HG03066 (cell line): ENCODE data around the gene KDF1.

Experiments
- ATAC-seq: cut with Tn5 transposase; IDR thresholded peaks from one replicate; pipeline ENCODE4 v1.9.1; 2021; ENCODE audit warnings: low read depth; ENCODE audit not compliant: unreplicated experiment

The KDF1 gene, protein sequence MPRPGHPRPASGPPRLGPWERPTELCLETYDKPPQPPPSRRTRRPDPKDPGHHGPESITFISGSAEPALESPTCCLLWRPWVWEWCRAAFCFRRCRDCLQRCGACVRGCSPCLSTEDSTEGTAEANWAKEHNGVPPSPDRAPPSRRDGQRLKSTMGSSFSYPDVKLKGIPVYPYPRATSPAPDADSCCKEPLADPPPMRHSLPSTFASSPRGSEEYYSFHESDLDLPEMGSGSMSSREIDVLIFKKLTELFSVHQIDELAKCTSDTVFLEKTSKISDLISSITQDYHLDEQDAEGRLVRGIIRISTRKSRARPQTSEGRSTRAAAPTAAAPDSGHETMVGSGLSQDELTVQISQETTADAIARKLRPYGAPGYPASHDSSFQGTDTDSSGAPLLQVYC

DNA sequence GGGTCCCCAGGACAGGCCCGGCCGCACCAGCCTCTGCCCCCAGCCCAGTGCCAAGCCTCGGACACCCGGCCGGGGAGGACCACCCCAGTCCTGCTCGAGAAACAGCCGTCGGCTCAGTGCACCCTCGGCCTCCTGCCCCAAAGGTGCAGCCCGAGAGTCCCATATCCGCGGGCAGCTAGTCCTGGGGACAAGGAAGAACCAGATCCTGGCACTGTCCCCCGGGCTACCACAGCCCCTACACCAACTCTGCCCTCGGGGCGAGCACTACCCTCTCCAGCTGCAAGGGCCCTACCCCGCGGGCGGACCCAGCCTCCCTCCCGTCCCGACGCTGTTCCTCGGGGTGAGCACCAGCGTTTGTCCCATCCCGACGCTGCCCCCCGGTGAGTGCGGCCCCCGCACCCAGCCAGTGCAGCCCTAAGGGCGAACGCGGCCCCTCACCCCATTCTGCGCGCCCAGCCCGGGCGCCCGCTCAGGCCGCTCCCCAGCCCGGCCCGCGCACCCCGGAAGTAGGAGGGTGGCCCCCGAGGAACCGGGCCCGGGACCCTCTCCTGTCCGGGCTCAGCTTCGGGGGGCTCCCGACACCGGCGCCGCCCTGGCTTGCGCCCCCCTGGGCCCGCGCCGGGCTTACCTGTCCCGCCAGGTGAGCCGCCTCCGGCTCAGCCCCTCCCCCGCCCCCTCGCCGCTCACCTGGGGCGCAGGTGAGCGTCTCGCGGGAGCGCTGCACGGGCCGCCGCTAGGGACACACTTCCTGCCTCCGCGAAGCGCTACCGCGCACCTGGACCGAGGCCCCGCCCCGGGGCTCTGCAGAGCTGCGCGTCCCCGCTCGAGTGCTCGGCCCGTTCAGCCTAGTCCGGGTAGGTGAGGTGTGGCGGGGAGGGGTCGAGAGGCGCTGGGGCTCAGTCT, at the start of gene KDF1:
Gene KDF1, minus strand, starts transcription at position 747 of the 903 bp plus-strand sequence. CDS start 8,088 bp downstream, outside the sequence.
- no peak for ATAC-seq

DNA sequence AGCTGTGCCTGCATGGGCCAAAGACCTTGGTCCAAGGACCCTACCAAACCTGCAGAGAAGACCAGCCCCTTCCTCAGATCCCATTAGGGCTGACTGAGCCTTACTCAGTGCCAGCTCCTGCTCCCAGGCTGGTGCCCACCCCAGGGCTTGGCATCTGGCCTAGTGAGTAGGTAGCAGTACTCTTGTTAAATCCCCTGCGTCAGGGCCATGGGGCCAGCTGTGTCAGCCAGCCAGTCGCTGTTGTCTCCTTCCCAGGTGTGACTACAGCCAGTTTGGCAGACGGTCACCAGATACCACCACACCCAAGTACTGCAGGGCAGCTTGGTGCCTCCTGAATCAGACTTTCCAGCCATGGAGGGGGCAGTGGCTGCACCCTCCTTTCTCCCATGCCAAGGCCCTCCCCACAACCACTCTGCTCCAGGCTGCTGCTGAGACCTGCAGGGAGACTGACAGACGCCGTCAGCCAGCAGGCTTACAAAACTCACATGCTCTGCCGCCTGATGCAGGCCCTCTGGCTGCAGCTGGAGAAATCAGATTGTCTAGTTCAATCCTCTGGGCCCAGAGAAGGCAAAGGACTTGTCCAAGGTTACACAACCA, 49.4 kb upstream of the KDF1 start:
- no peak for ATAC-seq

DNA sequence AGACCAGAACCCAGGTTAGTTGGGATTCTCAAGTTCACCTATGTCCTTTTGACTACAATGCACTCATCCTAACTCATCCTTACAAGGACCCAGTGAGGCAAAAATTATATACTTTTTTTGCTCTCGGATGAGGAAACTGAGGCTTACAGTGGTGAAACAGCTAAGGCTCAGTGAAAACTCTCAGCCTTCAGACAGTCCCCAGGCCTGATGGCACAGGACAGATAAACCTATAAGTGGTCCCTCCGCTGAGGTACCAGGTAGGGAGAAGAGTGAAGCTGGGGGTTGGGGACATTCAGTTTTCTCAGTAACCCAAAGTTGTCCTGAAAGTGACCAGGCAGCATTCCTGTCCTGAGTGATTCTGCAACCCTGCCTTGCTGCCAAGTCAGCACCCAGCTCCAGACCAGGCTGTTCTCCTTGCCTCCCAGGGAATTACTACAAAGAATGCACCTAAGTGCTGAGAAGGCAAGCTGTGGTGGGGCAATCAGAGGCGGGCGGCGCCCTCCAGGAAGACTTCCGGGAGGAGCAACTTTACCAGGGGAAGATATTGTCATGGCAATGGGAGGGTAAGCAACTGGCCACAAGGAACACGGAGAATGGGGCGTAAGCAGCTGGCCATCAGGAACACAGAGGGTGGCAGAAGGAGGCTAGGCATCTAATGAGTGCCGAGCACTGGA, 47.8 kb upstream of the KDF1 start:
- ATAC-seq = no peak

DNA sequence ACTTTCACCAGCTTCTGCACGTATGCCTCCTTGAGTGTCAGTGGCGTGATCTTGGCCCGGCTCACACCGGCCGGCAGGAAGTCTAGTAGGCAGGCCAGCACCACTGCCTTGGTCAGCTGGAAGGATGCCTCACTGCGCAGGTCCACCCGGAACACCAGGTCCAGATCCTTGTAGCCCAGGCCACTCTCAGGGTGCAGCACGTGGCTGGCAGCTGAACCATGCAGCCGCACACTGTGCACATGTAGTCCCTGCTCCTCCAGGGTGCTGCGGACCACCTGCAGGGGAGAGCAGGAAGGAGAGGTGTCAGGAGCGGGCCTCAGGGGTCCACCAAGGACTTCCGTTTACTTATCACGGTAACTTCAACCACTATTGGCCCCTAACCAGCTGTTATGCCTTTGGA, 46.4 kb upstream of the KDF1 start:
- no peak for ATAC-seq

DNA sequence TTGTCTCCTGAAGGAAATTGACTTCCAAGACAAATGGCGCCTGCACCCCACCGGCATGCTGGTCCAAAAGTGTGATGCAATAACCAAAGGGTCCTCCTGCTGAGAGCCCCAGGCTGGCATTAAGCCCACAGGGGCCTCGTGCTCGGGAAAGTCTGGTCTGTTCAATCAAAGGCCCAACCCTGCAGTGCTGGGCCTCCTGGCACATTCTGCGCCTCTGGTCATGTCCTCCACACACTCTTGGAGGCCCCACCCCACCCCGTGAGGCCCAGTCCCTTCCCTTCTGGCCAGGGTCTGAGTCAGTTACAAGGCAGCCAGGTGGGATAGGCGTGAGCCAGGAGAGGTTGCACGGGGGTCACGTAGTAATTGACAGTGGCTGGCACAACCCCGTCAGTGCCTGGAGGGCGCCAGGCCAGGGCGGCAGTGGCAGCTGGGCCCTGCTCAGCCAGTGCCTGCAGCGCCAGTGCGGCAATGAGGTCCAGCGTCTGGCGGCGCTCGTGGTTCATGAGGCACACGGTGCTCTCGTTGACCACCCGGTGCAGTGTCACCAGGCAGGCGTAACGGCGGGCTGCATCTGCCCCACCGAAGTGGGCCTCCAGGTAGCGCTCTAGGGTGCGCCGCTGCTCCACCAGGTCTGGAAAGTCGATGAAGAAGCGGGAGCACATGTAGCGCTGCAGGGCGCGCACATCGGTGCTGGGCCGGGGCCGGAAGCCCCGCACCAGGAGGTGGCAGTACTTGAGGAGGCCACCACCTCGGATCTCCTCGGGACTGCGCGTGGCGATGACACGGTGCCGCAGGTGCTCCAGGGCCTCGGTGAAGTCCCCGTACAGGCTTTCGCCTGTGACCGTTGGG, 45.6 kb upstream of the KDF1 start:
- no peak for ATAC-seq

DNA sequence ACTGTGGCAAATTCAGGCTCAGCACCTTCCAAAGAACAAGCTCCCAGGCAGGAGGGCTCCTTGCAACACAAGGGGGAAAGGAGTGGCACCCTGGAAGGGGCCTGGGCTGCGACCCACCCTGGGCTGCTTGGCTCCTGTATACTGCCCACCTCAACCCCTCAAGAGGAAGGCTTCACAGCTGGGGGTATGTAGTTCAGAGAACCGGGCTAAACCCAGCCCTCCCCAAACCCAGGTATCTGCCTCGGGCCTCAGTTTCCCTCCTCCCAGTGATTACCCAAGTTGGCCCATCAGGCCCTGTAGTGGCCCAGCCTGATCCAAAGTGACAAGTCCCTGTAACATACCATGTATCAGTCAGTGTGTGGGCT, 44.9 kb upstream of the KDF1 start:
- ATAC-seq = no peak

DNA sequence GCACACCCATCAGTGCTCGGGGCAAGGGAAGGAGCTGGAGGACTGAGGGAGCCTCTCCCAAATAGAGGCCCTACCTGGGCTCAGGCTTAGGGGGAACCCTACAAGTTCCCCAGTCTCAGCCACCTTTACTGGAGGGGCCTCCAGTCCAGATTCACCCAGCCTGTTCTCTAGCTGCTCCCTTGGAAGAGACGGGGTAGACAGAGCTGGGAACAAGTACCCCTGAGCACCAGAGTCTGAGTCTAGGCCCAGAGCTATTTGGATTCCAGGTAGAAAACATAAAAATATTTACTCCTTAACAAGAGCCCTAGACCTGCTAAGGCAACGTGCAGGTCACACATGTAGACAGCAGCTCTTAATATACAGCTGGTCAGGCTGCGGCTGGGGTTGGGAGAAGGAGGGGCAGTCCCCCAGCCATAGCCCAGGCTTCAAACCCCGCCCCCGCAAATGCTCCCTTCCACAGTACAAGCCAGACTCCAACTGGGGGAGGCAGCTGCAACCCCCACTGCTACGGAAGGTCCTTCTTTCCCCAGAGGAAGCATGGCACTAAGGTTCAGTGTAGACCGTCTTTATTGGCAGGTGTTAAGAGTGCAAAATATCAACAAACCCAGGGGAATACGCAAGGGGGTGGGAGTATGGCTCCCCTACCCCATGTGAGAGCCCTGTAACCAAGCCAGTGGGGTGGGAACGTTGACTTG, 44.4 kb upstream of the KDF1 start:
- ATAC-seq = no peak

DNA sequence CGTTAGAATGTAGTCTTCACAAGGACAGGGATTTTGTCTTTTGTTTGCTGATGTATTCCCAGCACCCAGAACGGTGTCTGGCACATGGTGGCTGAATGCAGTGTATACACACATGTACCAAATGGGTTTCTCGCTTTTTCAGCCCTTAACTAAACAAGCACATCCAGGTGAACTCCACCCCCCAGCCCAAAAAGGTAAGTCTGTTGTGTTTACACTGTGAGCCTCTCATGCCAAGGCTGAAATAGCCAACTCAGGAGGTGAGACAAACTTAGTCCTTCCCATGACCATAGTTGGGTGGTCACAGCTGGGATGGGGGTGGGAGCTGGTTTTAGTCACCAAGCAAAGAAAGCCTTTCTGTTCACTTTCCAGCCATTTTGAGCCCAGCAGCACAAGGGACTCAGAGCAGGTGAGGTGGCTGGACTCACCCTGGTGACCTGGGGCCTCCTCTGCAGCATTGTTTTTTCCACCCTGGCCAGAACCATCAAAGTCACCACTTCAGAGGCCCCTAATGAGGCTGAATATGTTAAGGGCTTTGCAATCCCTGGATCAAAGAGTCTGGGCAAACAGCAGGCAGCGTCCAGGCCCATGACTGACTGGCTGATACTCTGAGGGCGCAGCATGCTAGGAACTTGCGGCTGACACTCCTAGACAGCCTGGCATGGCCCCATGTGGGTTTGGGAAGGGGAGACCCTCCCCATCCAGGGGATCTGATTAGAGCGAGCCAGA, 43.6 kb upstream of the KDF1 start:
- no peak for ATAC-seq

DNA sequence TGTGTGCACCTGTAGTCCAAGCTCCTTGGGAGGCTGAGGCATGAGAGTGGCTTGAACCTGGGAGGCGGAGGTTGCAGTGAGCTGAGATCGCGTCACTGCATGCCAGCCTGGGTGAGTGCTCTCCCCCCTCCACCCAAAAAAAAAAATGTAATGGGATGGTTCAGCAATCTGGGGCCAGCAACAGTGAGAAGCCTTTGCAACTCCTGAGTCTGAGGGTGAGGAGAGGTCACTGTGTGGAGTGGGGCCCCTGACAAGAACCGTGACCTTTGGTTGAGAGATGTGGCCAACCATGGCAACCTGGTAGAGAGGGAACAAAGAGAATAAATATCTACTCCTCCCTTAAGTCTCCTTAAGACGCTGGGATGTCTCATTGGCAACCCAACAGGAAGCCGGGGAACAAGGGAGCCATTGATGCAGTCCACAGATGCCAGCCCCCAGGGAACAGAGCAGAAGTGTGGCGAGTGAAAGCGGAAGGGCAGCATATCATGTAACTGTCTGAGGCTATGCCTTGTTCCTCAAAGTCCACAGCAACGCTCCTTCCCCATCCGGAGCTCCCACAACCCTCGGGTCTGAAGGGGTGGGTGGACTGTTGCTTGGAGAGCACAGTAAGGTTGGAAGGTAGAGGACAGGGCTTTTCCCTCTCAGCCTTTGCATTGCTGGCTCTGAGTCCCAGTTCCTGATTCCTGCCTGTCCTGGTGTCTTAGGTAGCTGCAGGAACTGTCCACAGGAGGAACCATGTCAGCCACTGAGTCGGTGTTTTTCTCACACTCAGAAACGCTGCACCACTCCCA, 41.5 kb upstream of the KDF1 start:
- no peak for ATAC-seq

DNA sequence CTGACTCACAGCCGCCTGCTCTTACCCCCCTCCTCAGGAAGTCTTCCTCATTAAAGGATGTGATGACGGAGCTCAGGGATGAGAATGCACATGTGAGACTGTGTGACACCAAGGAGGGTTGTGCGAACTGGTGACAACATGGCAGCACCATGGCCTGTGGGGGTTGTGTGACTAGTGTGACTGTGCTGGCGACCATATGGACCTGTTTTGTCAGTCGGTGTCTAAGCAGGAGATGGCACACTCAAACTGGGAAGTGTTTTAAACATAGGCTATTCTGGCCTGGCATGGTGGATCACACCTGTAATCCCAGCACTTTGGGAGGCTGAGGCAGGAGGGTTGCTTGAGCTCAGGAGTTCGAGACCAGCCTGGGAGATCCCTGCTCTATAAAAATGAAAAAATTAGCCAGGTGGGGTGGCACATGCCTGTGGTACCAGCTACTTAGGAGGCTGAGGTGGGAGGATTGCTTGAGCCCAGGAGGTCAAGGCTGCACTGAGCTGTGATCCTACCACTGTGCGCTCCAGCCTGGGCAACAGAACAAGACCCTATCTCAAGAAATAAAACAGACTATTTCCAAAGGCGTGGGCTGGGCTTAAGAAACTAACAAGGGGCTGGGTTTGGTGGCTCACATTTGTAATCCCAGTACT, 40.7 kb upstream of the KDF1 start:
- ATAC-seq = no peak

DNA sequence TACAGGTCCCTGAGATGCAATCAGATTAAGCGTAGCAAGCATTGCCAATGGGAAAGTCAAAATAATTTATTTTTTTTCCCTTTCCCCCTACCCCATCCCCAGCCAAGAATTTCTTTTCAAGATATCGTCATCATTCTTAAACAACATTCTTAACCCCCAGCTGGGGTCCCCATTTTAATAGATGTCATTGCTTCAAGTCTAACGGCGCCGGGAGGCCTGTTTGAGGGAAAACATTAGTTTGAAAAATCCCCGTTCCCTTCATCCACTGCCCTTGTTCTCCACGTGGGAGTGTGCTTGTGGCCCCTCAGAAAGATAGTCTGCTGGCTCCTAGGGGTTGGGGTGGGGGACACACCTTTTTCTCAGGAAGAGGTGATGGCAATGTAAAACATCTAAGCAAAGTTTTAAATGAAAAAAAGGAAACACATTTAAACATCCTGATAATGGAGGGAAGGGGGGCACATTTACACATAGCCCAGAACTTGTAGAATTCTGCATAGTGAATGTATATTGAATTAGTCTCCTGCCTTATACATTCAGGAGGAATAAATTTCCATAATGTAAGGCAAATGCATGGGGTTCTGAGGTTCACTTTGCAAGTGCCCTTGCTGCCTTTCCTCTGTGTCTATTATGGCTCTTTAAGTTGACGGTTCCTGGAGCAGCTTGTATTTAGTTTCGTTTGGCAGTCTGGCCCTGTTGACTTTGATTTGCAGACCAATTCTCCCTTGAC, 40.0 kb upstream of the KDF1 start:
- no peak for ATAC-seq

DNA sequence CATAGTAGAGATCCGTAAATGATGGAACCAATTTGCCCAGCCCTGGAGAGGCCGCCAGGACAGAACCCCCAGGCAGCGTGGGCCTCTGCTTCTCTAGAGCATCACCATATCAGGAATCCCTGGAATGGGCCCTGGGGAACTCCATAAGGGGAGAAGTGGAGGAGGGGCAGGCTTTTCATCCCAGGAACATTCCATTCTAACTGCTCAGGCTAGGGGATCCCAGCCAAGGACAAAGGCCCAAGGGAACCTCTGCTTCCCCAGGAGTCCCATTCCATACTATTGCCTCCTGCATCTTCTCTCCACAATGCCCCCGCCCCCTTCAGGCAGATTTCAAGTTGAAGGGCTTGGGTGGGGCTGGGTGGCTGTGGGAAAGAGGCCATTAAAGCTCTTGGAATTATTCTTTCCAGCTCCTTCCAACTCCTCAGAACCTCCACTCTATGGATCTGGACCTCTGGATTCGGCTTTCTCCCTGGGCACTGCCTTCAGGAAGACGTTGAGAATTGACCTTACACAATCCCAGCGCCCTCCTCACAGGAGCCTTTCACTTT, 39.2 kb upstream of the KDF1 start:
- ATAC-seq = no peak

DNA sequence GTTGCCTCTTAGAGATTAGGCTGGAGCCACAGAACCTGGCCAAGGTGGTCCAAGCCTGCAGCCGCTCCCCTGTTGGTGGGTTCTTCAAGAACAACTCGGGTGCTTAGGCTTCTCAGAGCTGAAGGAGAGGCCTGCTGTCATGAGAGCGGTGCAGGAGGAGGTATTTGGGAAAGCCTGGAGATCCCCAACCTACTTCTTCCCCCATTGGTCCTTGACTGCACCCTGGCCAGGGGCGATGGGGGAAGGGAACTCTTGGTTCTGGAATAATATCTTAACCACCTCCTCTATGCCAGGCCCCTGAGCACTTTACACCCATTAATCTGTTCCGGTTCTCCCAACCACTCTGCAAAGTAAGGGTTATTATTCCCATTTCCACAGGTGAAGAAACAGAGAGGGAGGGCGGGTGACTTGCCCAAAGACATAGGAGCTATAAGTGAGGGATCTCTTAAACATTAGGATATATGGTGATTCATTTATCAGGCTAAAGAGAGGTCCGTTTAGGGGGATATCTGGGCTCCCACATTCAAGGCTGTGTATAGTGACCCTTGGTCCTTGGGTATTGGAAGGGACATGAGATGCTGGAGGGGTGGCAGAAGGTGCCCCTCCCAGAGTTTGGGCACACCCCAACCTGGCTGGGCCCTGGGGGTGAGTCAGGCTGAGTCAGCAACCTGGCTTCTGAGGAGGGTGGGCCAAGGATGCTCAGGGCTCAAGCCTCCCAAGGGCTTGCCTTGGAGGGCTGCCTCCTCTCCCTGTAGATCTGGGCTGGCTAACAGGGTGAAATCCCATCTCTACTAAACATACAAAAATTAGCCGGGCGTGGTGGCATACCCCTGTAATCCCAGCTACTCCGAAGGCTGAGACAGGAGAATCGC, 38.4 kb upstream of the KDF1 start:
- no peak for ATAC-seq

DNA sequence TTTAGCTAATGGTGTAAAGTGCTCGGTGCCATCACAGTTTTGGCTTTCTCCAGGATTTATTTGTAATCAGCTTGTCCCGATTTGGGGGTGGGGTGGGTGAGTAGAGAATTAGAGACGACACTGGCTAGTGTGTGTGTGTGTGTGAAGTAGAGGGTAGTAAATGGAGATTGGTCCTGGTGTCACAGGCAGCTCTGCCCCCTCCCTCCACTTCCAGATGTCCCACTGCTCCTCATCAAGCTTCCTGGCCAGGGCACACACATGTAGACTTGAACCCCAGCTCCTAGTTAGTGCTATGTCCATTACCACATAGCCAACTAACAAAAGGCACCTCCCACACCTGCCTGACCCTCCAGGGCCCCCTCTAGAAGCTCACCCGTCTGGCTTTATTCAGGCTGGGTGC, 36.4 kb upstream of the KDF1 start:
- ATAC-seq = no peak

DNA sequence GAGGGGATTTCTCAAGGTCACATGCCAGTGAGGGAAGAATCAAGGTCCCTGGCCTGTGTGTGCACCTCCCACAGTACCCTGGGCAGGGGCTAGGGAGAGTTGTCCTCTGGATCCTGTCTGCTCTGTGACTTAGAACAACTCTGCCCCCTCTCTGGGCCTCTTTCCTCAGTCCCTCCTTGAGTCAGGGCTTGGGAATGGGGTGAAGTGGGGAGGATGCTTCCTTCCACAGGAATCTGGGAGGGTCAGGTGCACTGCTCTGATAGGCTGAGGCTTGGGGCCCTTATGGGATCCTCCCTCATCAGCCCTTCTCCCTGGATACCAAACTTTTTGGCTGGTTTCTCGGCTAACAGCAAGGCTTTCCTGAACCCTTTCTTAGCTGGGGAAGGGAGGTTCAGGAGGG, 35.8 kb upstream of the KDF1 start:
- no peak for ATAC-seq
